ENCODE data around the gene SMIM45.

SMIM45 gene

DNA sequence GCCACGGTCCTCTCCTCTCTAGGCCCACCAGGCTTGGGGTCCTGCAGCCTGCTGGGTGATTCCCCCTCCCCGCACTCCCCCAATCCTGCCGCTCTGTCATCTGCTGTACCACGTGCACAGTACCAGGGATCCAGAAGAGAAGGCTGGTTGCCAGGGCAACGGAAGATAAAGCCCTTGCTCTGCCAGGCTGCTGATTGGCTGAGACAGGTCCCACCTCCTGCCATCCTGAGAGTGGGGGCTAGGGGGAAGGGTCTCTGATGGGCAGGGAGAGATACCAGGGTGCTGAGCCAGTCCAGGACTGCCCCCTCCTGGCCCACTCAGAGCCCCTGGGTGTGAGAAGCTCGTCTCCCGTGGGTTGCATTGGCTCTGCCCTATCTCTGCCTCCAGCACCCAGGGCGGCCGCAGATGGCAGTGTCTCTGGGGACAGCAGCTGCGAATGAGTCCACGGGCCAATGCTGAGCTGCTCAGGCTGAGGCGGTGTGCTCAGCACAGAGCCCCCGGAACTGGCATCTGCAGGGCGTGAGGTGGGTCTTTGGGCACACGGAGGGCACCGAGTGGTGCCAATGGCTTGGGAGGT, at the start of gene SMIM45:
TSS of gene SMIM45 (plus strand) at position 253 of the 577 bp plus-strand sequence.
- no peak within 1 kb of the TSS for H3K4me3 ChIP-seq (ENCODE audit: low read depth, low read length)
- TF ChIP-seq CTCF (IDR thresholded peaks at IDR 0.05; ENCODE audit: low read depth, low read length): no peak

DNA sequence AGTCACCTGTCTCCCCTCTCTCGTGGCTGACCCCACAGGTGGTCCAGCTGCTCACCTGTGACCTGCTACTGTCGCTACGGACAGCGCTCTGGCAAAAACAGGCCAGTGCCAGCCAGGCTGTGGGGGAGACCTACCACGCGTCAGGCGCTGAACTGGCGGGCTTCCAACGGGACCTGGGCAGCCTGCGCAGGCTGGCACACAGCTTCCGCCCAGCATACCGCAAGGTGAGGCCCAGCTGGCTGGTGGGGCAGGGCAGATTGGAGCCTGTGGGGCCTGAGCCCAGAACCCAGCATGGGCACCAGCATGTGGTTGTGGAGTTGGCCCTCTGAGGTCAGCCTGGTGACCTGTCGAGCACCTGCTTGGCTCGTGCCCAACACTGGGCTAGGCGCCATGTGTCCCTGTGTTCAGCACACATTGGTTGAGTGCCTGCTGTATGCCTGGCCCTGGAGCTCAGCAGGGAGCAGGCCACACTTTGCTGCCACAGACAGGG, 49.0 kb upstream of the SMIM45 start:
- no peak for TF ChIP-seq CTCF (IDR thresholded peaks at IDR 0.05; ENCODE audit: low read depth, low read length)
- no peak overlapping the region for H3K4me3 ChIP-seq (ENCODE audit: low read depth, low read length)

DNA sequence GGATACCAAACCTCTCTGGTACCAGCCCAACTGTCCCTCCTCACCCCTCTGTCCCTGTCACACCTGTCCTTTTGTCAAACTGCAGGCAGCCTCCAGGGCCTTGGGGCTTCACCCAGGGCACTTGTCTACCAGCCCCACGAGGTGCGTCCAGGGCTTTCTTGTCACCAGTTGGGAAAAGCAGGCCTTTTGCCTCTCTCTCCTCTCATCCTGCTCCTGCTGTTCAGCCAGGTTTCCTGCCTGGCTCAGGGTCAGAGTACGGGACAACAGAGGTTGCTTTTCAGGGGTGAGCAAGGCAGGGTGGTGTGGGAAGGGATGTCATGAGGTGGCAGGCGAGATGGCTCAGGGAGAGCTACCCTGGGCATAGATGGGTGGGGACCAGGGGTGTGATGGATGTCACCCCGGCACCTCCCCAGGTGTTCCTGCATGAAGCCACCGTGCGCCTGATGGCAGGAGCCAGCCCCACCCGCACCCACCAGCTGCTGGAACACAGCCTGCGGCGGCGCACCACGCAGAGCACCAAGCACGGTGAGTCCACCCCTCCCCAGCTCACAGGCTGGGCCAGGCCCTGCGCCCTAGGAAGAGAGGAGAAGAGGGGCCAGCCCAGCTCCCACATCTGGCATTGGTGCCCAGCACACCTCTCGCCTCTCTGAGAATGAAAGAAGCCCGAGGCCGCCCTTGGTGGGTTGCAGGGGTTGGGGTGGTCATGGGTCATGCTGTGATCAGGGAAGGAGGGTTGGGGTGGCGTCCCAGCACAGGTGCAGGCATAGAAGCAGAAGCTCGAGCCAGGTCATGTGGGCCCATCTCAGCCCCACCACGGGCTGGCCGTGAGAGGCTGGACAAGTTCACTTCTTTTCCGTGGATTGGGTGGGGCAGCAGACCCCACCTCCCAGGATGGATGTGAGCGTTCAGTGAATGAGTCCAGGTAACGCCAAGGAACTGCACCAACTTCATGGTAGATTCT, 47.2 kb upstream of the SMIM45 start:
- no peak overlapping the region for H3K4me3 ChIP-seq (ENCODE audit: low read depth, low read length)
- no peak for TF ChIP-seq CTCF (IDR thresholded peaks at IDR 0.05; ENCODE audit: low read depth, low read length)

DNA sequence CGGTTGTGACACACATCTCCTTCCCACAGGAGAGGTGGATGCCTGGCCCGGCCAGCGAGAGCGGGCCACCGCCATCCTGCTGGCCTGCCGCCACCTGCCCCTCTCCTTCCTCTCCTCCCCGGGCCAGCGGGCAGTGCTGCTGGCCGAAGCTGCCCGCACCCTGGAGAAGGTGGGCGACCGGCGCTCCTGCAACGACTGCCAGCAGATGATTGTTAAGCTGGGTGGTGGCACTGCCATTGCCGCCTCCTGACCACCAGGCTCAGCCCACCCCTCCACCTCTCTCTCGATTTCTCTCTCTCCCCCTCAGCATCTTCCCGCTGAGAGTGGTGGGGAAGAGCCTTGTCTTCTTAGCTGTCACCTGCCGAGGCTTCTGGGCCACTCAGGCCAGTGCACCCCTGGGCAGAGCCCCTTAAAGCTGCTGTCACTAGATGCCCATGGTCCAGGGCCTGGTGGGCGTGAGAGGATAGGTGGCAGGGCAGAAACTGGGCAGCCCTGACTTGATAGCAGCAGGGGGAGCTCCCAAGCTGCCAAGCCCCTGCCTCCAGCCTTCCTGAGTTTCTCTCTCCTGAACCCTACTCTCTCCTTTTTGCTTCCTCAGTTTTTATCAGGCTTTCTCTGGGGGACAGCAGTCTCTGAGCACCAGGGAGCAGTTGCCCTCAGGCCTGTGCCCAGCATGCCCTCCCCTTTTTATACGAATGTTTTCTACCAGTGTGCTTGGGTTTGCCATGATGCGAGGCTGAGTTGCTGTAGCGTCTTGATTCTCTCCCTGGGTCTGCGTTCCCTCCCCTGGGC, 46.3 kb upstream of the SMIM45 start:
- no peak for TF ChIP-seq CTCF (IDR thresholded peaks at IDR 0.05; ENCODE audit: low read depth, low read length)
- H3K4me3 ChIP-seq (ENCODE audit: low read depth, low read length): no peak overlapping the region

GRCh38 chr22:41906822-41907221, 45.1 kb upstream of the SMIM45 start:
- H3K4me3 ChIP-seq (ENCODE audit: low read depth, low read length): no peak overlapping the region
- TF ChIP-seq CTCF (IDR thresholded peaks at IDR 0.05; ENCODE audit: low read depth, low read length): no peak

DNA sequence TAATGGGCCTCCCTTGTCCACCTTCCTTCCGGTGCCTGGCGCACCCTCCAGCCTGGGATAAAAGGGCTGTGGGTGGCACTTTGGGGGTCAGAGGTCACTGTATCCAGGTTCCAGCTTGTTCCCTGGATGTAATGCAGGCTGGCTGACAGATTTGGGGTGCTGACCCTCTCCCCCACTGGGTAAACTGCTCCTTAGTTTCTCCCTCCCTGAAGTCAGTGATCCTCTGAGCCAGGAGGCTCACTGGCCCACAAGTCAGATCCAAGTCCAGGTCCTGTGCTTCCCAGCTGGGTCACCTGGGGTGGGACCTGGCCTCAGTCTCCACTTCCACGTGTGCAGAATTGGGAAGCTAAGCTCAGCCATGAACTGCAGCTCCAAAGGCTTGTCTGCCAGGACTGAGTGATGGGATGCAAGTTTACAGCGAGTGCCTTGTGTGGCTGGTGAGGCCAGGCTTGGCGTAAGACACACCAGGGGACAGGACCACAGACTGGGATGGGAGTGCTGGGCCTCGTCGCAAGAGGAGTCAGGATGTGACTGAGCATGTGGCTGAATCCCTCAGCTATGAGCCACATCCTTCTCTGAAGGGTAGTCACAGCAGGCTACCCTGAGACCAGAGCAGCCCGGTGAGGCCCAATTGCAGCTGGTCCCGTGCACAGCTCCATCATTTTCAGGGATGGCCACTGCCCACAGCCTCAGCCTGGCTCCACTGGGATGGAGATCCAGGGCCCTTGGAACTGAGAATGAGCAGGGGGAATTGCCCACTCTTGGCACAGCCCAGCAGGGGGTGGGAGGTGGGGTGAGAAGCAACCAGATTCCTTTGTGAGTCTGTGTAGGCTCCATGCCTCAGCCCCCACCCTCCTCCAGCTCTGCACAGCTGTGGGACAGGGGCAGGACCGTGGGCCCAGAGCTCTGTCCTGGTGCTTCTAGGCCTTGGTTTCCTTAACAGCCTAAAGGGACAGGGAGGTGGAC, 44.2 kb upstream of the SMIM45 start:
- TF ChIP-seq CTCF (IDR thresholded peaks at IDR 0.05; ENCODE audit: low read depth, low read length): no peak
- H3K4me3 ChIP-seq (ENCODE audit: low read depth, low read length): no peak overlapping the region

All from WI38 (cell line).